Endothelial cell of umbilical vein (primary cell): ENCODE results near the gene HES1. TPM values are rescaled to one million over a fixed set of nuclear protein-coding genes. Genes with fewer than 3 reads are reported as not detected.

Experiments
- BruUV-seq: library from RNA; stranded (reverse); fragments of 400-500 nt; replicated peaks from 2 replicates; lab custom pipeline; 2021; lab: Mats Ljungman, UMichigan
- CTCF ChIA-PET: fragments of 300-600, 350-600 bp; sonication (Branson Sonifier 250); formaldehyde crosslinking; loops from one replicate; lab custom pipeline; 2021; ENCODE audit warnings: antibody characterized with exemption, inconsistent platforms; lab: Charles Lee
- POLR2A ChIA-PET: fragments of 300-600, 350-600 bp; sonication (Branson Sonifier 250); formaldehyde crosslinking; loops from one replicate; lab custom pipeline; 2021; ENCODE audit warnings: antibody characterized with exemption, inconsistent platforms; lab: Charles Lee
- DNase-seq: peaks from one replicate; pipeline ENCODE4 v3.0.0-alpha.2; 2011; ENCODE audit warnings: low read depth, low spot score
- FAIRE-seq: peaks from 2 replicates; lab custom pipeline; 2011; peaks lifted over from hg19 to GRCh38; lab: Jason Lieb, UNC
- H2AFZ ChIP-seq: 2 replicates; pipeline ENCODE4 v1.6.0; 2012; ENCODE audit warnings: low read depth, low read length, control low read depth, inconsistent platforms
- H3K27ac ChIP-seq: 2 replicates; pipeline ENCODE4 v1.5.1; 2011; ENCODE audit warnings: low read depth, mild to moderate bottlenecking, control low read depth, low read length, moderate library complexity; ENCODE audit not compliant: insufficient read depth
- H3K27me3 ChIP-seq, 2 experiments: 2 replicates each; pipeline versions ENCODE4 v1.6.0 to v1.6.1; 2011; ENCODE audit warnings: low read length in 2 of 2, mixed read lengths in 1 of 2; ENCODE audit not compliant: control insufficient read depth in 2 of 2, insufficient read depth in 2 of 2
- H3K36me3 ChIP-seq, 2 experiments: 2 replicates in 1 of 2; 3 replicates in 1 of 2; pipeline ENCODE4 v1.5.1; 2011; ENCODE audit warnings: low read length in 2 of 2, mild to moderate bottlenecking in 1 of 2, moderate library complexity in 1 of 2; ENCODE audit not compliant: control insufficient read depth in 2 of 2, insufficient read depth in 2 of 2; ENCODE audit errors: extremely low read depth in 1 of 2
- H3K4me1 ChIP-seq: 3 replicates; pipeline ENCODE4 v1.5.1; 2011; ENCODE audit warnings: mild to moderate bottlenecking, low read length; ENCODE audit not compliant: control insufficient read depth, insufficient read depth; ENCODE audit errors: extremely low read depth
- H3K4me2 ChIP-seq: 2 replicates; pipeline ENCODE4 v1.6.1; 2011; ENCODE audit warnings: low read length, control low read depth, mixed read lengths; ENCODE audit not compliant: insufficient read depth
- H3K4me3 ChIP-seq, 3 experiments: fragments of 200-600 bp in 1 of 3; sonication (generic), shearing (Covaris generic) in 1 of 3; replicated peaks in 1 of 3; 2 replicates each; pipeline ENCODE4 v1.5.1; 2011 to 2016; ENCODE audit warnings: control low read depth in 3 of 3, low read length in 3 of 3, mild to moderate bottlenecking in 2 of 3, inconsistent platforms in 1 of 3, low read depth in 1 of 3, moderate library complexity in 1 of 3; ENCODE audit not compliant: insufficient read depth in 1 of 3
- H3K79me2 ChIP-seq: 2 replicates; pipeline ENCODE4 v1.6.0; 2012; ENCODE audit warnings: low read length, inconsistent platforms; ENCODE audit not compliant: control insufficient read depth, insufficient read depth
- H3K9ac ChIP-seq: replicated peaks from 2 replicates; pipeline ENCODE3; 2011; ENCODE audit warnings: low read length, control low read depth; ENCODE audit not compliant: insufficient read depth; ENCODE audit errors: extremely low read depth
- H3K9me1 ChIP-seq: replicated peaks from 3 replicates; pipeline ENCODE4 v1.6.0; 2011; ENCODE audit warnings: mild to moderate bottlenecking, low read length; ENCODE audit not compliant: control insufficient read depth, insufficient read depth; ENCODE audit errors: extremely low read depth
- H3K9me3 ChIP-seq: replicated peaks from 2 replicates; pipeline ENCODE4 v1.5.1; 2012; ENCODE audit warnings: low read length, inconsistent platforms; ENCODE audit not compliant: control insufficient read depth, insufficient read depth
- H4K20me1 ChIP-seq: replicated peaks from 2 replicates; pipeline ENCODE3; 2011; ENCODE audit warnings: mild to moderate bottlenecking, low read length; ENCODE audit not compliant: control insufficient read depth, insufficient read depth; ENCODE audit errors: extremely low read depth
- EZH2 ChIP-seq: IDR thresholded peaks from 2 replicates; pipeline ENCODE4 v1.6.1; 2012; ENCODE audit warnings: borderline replicate concordance, low read depth, mild to moderate bottlenecking, moderate library complexity, low read length, inconsistent platforms; ENCODE audit not compliant: severe bottlenecking
- FOS ChIP-seq: IDR thresholded peaks from 2 replicates; pipeline ENCODE4 v1.6.1; 2011; ENCODE audit warnings: mild to moderate bottlenecking, low read length, moderate library complexity, borderline replicate concordance; ENCODE audit not compliant: insufficient read depth
- GATA2 ChIP-seq: IDR thresholded peaks from 2 replicates; pipeline ENCODE4 v1.7.0; 2011; ENCODE audit warnings: low read depth, mild to moderate bottlenecking, moderate library complexity, mixed read lengths, low read length; ENCODE audit not compliant: insufficient read length, insufficient read depth
- JUN ChIP-seq: IDR thresholded peaks from 2 replicates; pipeline ENCODE4 v1.6.1; 2011; ENCODE audit warnings: borderline replicate concordance, low read depth; ENCODE audit not compliant: insufficient read length, insufficient read depth
- MYC ChIP-seq: IDR thresholded peaks from one replicate; pipeline ENCODE4 v1.6.1; 2011; ENCODE audit warnings: mild to moderate bottlenecking, low read depth, low read length
- POLR2A ChIP-seq: IDR thresholded peaks from 2 replicates; pipeline ENCODE4 v1.6.1; 2012; ENCODE audit warnings: low read depth, mild to moderate bottlenecking, control low read depth, low read length
- POLR2AphosphoS5 ChIP-seq: IDR thresholded peaks from 2 replicates; pipeline ENCODE4 v1.6.1; 2012; ENCODE audit warnings: low read depth, mild to moderate bottlenecking, control low read depth, low read length, moderate library complexity; ENCODE audit not compliant: insufficient read depth
- dilution Hi-C: fragments of 300-500 bp; cut with MboI; formaldehyde crosslinking; loops from one replicate; pipeline ENCODE4 v1.15.0; 2019; ENCODE audit warnings: low sequenced_read_pairs; ENCODE audit not compliant: extremely low pct_ligation_motif_present
- intact Hi-C: fragments of 100-400 bp; cut with micrococcal nuclease; formaldehyde crosslinking; loops from one replicate; pipeline ENCODE4 v1.10.0; 2022
- polyA plus RNA-seq, 4 experiments: library from polyadenylated mRNA; depleted of rRNA in 3 of 4; stranded (reverse) in 3 of 4; unstranded in 1 of 4; fragments of >200 nt; gene quantifications; 2 replicates each; pipeline versions ENCODE4 v1.2.1 to v1.2.3, GENCODE V29; 2011 to 2012; ENCODE audit warnings: missing spikeins in 1 of 4
- total RNA-seq: library from RNA; stranded (reverse); gene quantifications from 2 replicates; pipeline ENCODE4 v1.2.3, GENCODE V29; 2021
- TF ChIP-seq, protein P1 (sequence below): IDR thresholded peaks from 2 replicates; pipeline ENCODE4 v1.6.1; 2011; ENCODE audit not compliant: insufficient read depth, insufficient read length
- TF ChIP-seq, protein P2 (sequence below), 2 donors: IDR thresholded peaks; 1 replicate in 1 of 2; 2 replicates in 1 of 2; pipeline ENCODE4 v1.5.1; 2011; ENCODE audit warnings: low read length in 2 of 2, mild to moderate bottlenecking in 2 of 2, moderate library complexity in 2 of 2, control low read depth in 1 of 2, inconsistent platforms in 1 of 2, low read depth in 1 of 2; ENCODE audit not compliant: insufficient read depth in 1 of 2; ENCODE audit errors: extremely low read depth in 1 of 2

The HES1 gene
- total and polyA plus RNA-seq, 2 donors (not counting 3 experiments of a cell fraction or from before 2014, with no cell fraction given), result 42.0 to 210 TPM

DNA sequence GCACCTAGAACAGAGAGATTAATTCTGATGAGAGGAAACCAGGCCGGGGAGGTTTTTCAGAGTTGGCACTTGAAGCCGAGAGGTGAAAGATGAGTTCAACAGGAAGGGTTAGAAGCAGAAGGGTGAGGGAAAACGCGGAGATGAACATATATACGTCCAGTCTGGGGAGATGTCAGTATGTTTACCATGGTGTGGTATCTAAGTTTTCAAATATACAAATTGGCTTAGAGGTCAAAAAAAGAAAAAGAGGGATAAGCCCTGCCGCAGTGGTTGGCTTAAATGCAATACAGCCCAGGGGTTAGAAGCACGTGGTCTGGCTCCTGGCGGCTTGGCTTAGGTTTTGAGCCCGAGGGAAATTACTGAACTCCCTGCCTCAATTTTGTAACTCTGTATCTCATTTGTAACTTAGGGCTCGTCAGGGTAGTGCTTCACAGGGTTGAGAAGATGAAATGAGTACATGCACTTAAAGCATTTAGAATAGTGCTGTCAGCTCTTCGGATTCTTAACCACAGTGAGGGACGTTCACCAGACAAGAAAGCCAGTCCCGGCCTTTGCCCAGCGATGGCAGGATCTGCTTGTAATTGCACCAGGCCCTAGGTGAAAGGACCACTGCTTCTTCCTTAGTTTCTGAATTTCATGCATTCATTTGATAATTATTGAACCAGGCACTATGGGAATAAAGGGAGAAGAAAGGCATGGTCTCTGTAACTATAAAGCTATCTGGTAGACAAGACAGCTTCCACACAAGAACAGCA lies 6.4 kb downstream of the HES1 start:
- H4K20me1 ChIP-seq, result no peaks in the 10 kb centered on the region
- POLR2A ChIA-PET, result interaction anchor here (0.6 to 1.2 kb wide), 6 partner anchors 123 to 353 kb away, joined by 3 to 10 read pairs (median 4); no protein-coding TSS in a partner anchor
- H3K36me3 ChIP-seq, result no peaks in the 10 kb centered on the region
- DNase-seq (peak; percentile 92), FAIRE-seq (peak; percentile 78)
- TF ChIP-seq POLR2A (no peak), JUN (no peak), EZH2 (no peak), GATA2 (peak; percentile 35), FOS (no peak), POLR2AphosphoS5 (no peak), MYC (no peak)
- TF ChIP-seq, protein P1, sequence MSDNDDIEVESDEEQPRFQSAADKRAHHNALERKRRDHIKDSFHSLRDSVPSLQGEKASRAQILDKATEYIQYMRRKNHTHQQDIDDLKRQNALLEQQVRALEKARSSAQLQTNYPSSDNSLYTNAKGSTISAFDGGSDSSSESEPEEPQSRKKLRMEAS, result peak; percentile 79
- TF ChIP-seq, protein P2, sequence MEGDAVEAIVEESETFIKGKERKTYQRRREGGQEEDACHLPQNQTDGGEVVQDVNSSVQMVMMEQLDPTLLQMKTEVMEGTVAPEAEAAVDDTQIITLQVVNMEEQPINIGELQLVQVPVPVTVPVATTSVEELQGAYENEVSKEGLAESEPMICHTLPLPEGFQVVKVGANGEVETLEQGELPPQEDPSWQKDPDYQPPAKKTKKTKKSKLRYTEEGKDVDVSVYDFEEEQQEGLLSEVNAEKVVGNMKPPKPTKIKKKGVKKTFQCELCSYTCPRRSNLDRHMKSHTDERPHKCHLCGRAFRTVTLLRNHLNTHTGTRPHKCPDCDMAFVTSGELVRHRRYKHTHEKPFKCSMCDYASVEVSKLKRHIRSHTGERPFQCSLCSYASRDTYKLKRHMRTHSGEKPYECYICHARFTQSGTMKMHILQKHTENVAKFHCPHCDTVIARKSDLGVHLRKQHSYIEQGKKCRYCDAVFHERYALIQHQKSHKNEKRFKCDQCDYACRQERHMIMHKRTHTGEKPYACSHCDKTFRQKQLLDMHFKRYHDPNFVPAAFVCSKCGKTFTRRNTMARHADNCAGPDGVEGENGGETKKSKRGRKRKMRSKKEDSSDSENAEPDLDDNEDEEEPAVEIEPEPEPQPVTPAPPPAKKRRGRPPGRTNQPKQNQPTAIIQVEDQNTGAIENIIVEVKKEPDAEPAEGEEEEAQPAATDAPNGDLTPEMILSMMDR (IDR thresholded peaks at IDR 0.05; ENCODE audit: extremely low read depth in 1 of 2, insufficient read depth in 1 of 2, low read depth in 1 of 2, low read length in 2 of 2), result no peak
- BruUV-seq, result no TSS peak
- no peaks in the 10 kb centered on the region for H3K79me2 ChIP-seq
- no peaks in the 10 kb centered on the region for H3K9me3 ChIP-seq
- no peaks in the 10 kb centered on the region for H3K9me1 ChIP-seq
- intact Hi-C loops, result loop anchor here (1.0 kb wide), 1 partner anchor 8 kb away; no protein-coding TSS in a partner anchor
- dilution Hi-C loops, result no loop called here
- CTCF ChIA-PET, result interaction anchor here (0.7 to 11.1 kb wide), 14 partner anchors 18 to 360 kb away, joined by 3 to 338 read pairs (median 4); no protein-coding TSS in a partner anchor
- H3K4me1 ChIP-seq, result peaks cover 40% of the 10 kb centered on the region
- peak overlapping the region; percentile 97 for H3K9ac ChIP-seq
- H3K4me3 ChIP-seq, result no peak overlapping the region
- peak overlapping the region; percentile 99 for H3K27ac ChIP-seq
- H2AFZ ChIP-seq, result peak overlapping the region; percentile 8
- H3K4me2 ChIP-seq, result peak overlapping the region; percentile 20
- no peaks in the 10 kb centered on the region for H3K27me3 ChIP-seq
